ENCODE measurements around the gene TSNAX.
A peak's percentile ranks its signal among the peaks of the same experiment; 100 is the strongest.

Gene TSNAX

GRCh38 chr1:231603598-231604275 lies 75.3 kb downstream of the TSNAX start:
- DNase-seq: peak; percentile 27 to 43

- DNase-seq: no peak
These were observed 75.8 kb downstream of the TSNAX start for GRCh38 chr1:231604276-231604621.

GRCh38 chr1:231605149-231606100 lies 77.0 kb downstream of the TSNAX start:
- no peak for DNase-seq

GRCh38 chr1:231606712-231607111 lies 78.2 kb downstream of the TSNAX start:
- DNase-seq: no peak

- no peak for DNase-seq
These were observed 81.9 kb downstream of the TSNAX start for GRCh38 chr1:231610388-231610787.

- no peak for DNase-seq
These were observed 82.6 kb downstream of the TSNAX start for GRCh38 chr1:231611111-231611510.

GRCh38 chr1:231611851-231612250 lies 83.4 kb downstream of the TSNAX start:
- no peak for DNase-seq

- DNase-seq: peak; percentile 38 to 45
These were observed 84.1 kb downstream of the TSNAX start for GRCh38 chr1:231612393-231613089.

- no peak for DNase-seq
These were observed 85.2 kb downstream of the TSNAX start for GRCh38 chr1:231613419-231614349.

All from stimulated activated CD4-positive, alpha-beta T cell treated with anti-CD3 and anti-CD28 coated beads, Interleukin-2, amount 100 ng/mL, for 24 hours (primary cell).